ENCODE data around the gene DMBX1. TPM values are rescaled to one million over a fixed set of nuclear protein-coding genes. Genes with fewer than 3 reads are reported as not detected.

DMBX1 gene
- total and polyA plus RNA-seq, 9 of the 15 experiments (the other 6 are each of a cell fraction or from before 2014, with no cell fraction given): 0.25 to 4.3 (median 1.0) TPM

- H3K27me3 ChIP-seq (ENCODE audit: control insufficient read depth in 2 of 2, insufficient read depth in 2 of 2, low read length in 2 of 2): no peaks in the 10 kb centered on the region
- H3K4me1 ChIP-seq (replicated peaks in 1 of 2; ENCODE audit: control insufficient read depth in 2 of 2, insufficient read depth in 2 of 2, low read length in 2 of 2): peaks cover 21 to 33% of the 10 kb centered on the region in 2 experiments
- H3K36me3 ChIP-seq (ENCODE audit: control insufficient read depth, insufficient read depth, low read length): no peaks in the 10 kb centered on the region
- no peak overlapping the region for H3K4me3 ChIP-seq
- DNase-seq (ENCODE audit: extremely low read depth in 1 of 4, low spot score in 3 of 4) (no peak), ATAC-seq (no peak), FAIRE-seq (no peak)
- no peak overlapping the region for H3K4me2 ChIP-seq (ENCODE audit: insufficient read depth, low read length)
- BruUV-seq (replicated peaks): no TSS peak
- in situ Hi-C loops (cut with MboI) (no loop called here), intact Hi-C loops (cut with micrococcal nuclease) (no loop called here)
- no peak overlapping the region for H3K27ac ChIP-seq (ENCODE audit: extremely low read depth, low read depth, low read length)
- peak overlapping the region in 1 of 2 experiments; percentile 8; a peak in 1 of 4 replicates for H3K9ac ChIP-seq (ENCODE audit: insufficient read depth in 1 of 2, low read depth in 2 of 2, low read length in 2 of 2)
- ChIA-PET POLR2A (interaction anchor here (0.7 to 1.5 kb wide), 5 partner anchors 43 to 121 kb away, joined by 3 to 5 read pairs (median 3); no protein-coding TSS in a partner anchor), CTCF (ENCODE audit: low intra/inter-chr PET ratio) (interaction anchor here (0.5 to 7.0 kb wide), 6 partner anchors 52 to 285 kb away, joined by 3 to 144 read pairs (median 6); no protein-coding TSS in a partner anchor)
- H3K9me1 ChIP-seq (ENCODE audit: control insufficient read depth, insufficient read depth, low read length): no peaks in the 10 kb centered on the region
- H3K9me3 ChIP-seq (replicated peaks; ENCODE audit: control insufficient read depth, insufficient read depth, low read depth, low read length): no peaks in the 10 kb centered on the region
- no peak for TF ChIP-seq CAMTA2 (CRISPR knock-in tag; conservative IDR thresholded peaks at IDR 0.05)
- no peak for TF ChIP-seq BRCA1 (IDR thresholded peaks at IDR 0.05)
- no peak for TF ChIP-seq BRCA1 (CRISPR knock-in tag; IDR thresholded peaks at IDR 0.05)
- TF ChIP-seq CBX5 (IDR thresholded peaks at IDR 0.05; ENCODE audit: borderline replicate concordance, low read depth): no peak
- no peak for TF ChIP-seq ZNF639 (CRISPR knock-in tag; conservative IDR thresholded peaks at IDR 0.05 in 1 of 2, IDR thresholded peaks at IDR 0.05 in 1 of 2)
- no peak for TF ChIP-seq MXI1 (IDR thresholded peaks at IDR 0.05; ENCODE audit: low read depth, low read length)
- TF ChIP-seq ZNF217 (CRISPR knock-in tag; IDR thresholded peaks at IDR 0.05): no peak
- no peak for TF ChIP-seq PURB (CRISPR knock-in tag; IDR thresholded peaks at IDR 0.05; ENCODE audit: low read depth)
- no peak for TF ChIP-seq RB1 (IDR thresholded peaks at IDR 0.05; ENCODE audit: low read depth)
- no peak for TF ChIP-seq ZNF239 (CRISPR knock-in tag; IDR thresholded peaks at IDR 0.05)
- no peak for TF ChIP-seq ETS1 (conservative IDR thresholded peaks at IDR 0.05; ENCODE audit: control insufficient read depth, low read depth, low read length)
- TF ChIP-seq FOXA1 (IDR thresholded peaks at IDR 0.05; ENCODE audit: borderline replicate concordance): no peak
- 38% methylated on average over 3 of the region's 3 CpGs for WGBS (ENCODE audit: insufficient coverage, low coverage, missing lambda C conversion rate)
- H2AFZ ChIP-seq (ENCODE audit: low read depth, low read length): no peak overlapping the region
- no peaks in the 10 kb centered on the region for H4K20me1 ChIP-seq (replicated peaks; ENCODE audit: control insufficient read depth, insufficient read depth, low read length)
- no peaks in the 10 kb centered on the region for H3K79me2 ChIP-seq (ENCODE audit: control insufficient read depth, insufficient read depth, low read length)
These were observed 40.7 kb downstream of the DMBX1 start for GRCh38 chr1:46530311-46530710.
